WTC11 (cell line): ENCODE results near the gene FOXI2. TPM values are rescaled to one million over a fixed set of nuclear protein-coding genes. Genes with fewer than 3 reads are reported as not detected.

Source experiments
- ATAC-seq: fragments of 200-7000 bp; cut with Tn5 transposase; 2 replicates; pipeline ENCODE4 v1.10.0; 2021; ENCODE audit warnings: mild to moderate bottlenecking, moderate library complexity
- CTCF ChIA-PET: fragments of 300-600 bp; sonication (Branson Sonifier 250); formaldehyde crosslinking; loops from one replicate; lab custom pipeline; 2021; ENCODE audit warnings: antibody characterized with exemption; lab: Charles Lee
- POLR2A ChIA-PET: fragments of 350-600 bp; sonication (Branson Sonifier 250); formaldehyde crosslinking; loops from one replicate; lab custom pipeline; 2021; ENCODE audit warnings: antibody characterized with exemption; lab: Charles Lee
- DNase-seq: peaks from one replicate; pipeline ENCODE4 v3.0.0; 2021; ENCODE audit warnings: low spot score
- H3K27ac Mint-ChIP-seq: 2 replicates; pipeline ENCODE4 v1.8.0; 2021; ENCODE audit warnings: mixed read lengths
- H3K27me3 Mint-ChIP-seq: 2 replicates; pipeline ENCODE4 v1.8.0; 2021; ENCODE audit warnings: low read depth, mild to moderate bottlenecking, moderate library complexity, mixed read lengths
- H3K36me3 Mint-ChIP-seq: 2 replicates; pipeline ENCODE4 v1.8.0; 2021; ENCODE audit warnings: mixed read lengths
- H3K4me1 Mint-ChIP-seq: 2 replicates; pipeline ENCODE4 v1.8.0; 2022; ENCODE audit warnings: mixed read lengths
- H3K4me3 Mint-ChIP-seq: 2 replicates; pipeline ENCODE4 v1.8.0; 2021; ENCODE audit warnings: mild to moderate bottlenecking, moderate library complexity, mixed read lengths
- H3K9me3 Mint-ChIP-seq: 2 replicates; pipeline ENCODE4 v1.8.0; 2021; ENCODE audit warnings: mixed read lengths
- ATF1 ChIP-seq: sonication (generic); formaldehyde crosslinking; IDR thresholded peaks from 2 replicates; pipeline ENCODE4 v1.8.1; 2023; ENCODE audit warnings: mild to moderate bottlenecking, moderate library complexity, missing genetic modification reagents
- CREB1 ChIP-seq: sonication (generic); formaldehyde crosslinking; IDR thresholded peaks from 2 replicates; pipeline ENCODE4 v1.8.0; 2023; ENCODE audit warnings: mild to moderate bottlenecking, missing genetic modification reagents
- CREM ChIP-seq: sonication (generic); formaldehyde crosslinking; IDR thresholded peaks from 2 replicates; pipeline ENCODE4 v1.8.1; 2022; ENCODE audit warnings: mild to moderate bottlenecking, missing genetic modification reagents, moderate library complexity
- ETV6 ChIP-seq: sonication (generic); formaldehyde crosslinking; IDR thresholded peaks from 2 replicates; pipeline ENCODE4 v1.8.1; 2022; ENCODE audit warnings: mild to moderate bottlenecking, missing genetic modification reagents
- FOXJ3 ChIP-seq: sonication (generic); formaldehyde crosslinking; IDR thresholded peaks from 2 replicates; pipeline ENCODE4 v1.9.0; 2021; ENCODE audit warnings: missing genetic modification reagents, mild to moderate bottlenecking, borderline replicate concordance
- IRF2 ChIP-seq: sonication (generic); formaldehyde crosslinking; IDR thresholded peaks from 2 replicates; pipeline ENCODE4 v1.8.0; 2022; ENCODE audit warnings: low read depth, missing genetic modification reagents, borderline replicate concordance
- MXD4 ChIP-seq: fragments of 250-450 bp; sonication (Bioruptor Pico); IDR thresholded peaks from 2 replicates; pipeline ENCODE4 v1.8.0; 2021; ENCODE audit warnings: mild to moderate bottlenecking, moderate library complexity, borderline replicate concordance
- MYBL2 ChIP-seq: sonication (generic); formaldehyde crosslinking; IDR thresholded peaks from 2 replicates; pipeline ENCODE4 v1.8.1; 2023; ENCODE audit warnings: mild to moderate bottlenecking, moderate library complexity, missing genetic modification reagents
- NR2C2 ChIP-seq: sonication (generic); formaldehyde crosslinking; IDR thresholded peaks from 2 replicates; pipeline ENCODE4 v1.8.0; 2022; ENCODE audit warnings: mild to moderate bottlenecking, missing genetic modification reagents
- RORB ChIP-seq: fragments of 250-450 bp; sonication (Bioruptor Pico); IDR thresholded peaks from 2 replicates; pipeline ENCODE4 v1.9.0; 2021; ENCODE audit warnings: mild to moderate bottlenecking
- TEAD4 ChIP-seq: sonication (generic); formaldehyde crosslinking; IDR thresholded peaks from 2 replicates; pipeline ENCODE4 v1.8.0; 2022; ENCODE audit warnings: mild to moderate bottlenecking, missing genetic modification reagents
- ZNF232 ChIP-seq: sonication (generic); formaldehyde crosslinking; IDR thresholded peaks from 2 replicates; pipeline ENCODE4 v1.8.0; 2022; ENCODE audit warnings: mild to moderate bottlenecking, missing genetic modification reagents
- ZNF416 ChIP-seq: fragments of 250-450 bp; sonication (Bioruptor Pico); IDR thresholded peaks from 2 replicates; pipeline ENCODE4 v1.9.0; 2021; ENCODE audit warnings: mild to moderate bottlenecking, inconsistent platforms
- ZNF671 ChIP-seq: fragments of 250-450 bp; sonication (Bioruptor Pico); IDR thresholded peaks from 2 replicates; pipeline ENCODE4 v1.8.0; 2021; ENCODE audit warnings: mild to moderate bottlenecking
- total RNA-seq: library from RNA; stranded (reverse); gene quantifications from 3 replicates; pipeline ENCODE4 v1.2.3, GENCODE V29; 2021
- TF ChIP-seq, protein P1 (sequence below): sonication (generic); formaldehyde crosslinking; IDR thresholded peaks from 2 replicates; pipeline ENCODE4 v1.8.1; 2023; ENCODE audit warnings: mild to moderate bottlenecking, missing genetic modification reagents, borderline replicate concordance
- TF ChIP-seq, protein P2 (sequence below): sonication (generic); formaldehyde crosslinking; IDR thresholded peaks from 2 replicates; pipeline ENCODE4 v1.8.1; 2022; ENCODE audit warnings: mild to moderate bottlenecking, missing genetic modification reagents, moderate library complexity, borderline replicate concordance
- TF ChIP-seq, protein P3 (sequence below): fragments of 250-450 bp; sonication (Bioruptor Pico); IDR thresholded peaks from 2 replicates; pipeline ENCODE4 v1.9.0; 2021; ENCODE audit warnings: moderate library complexity, mild to moderate bottlenecking, inconsistent platforms, borderline replicate concordance
- TF ChIP-seq, protein P4 (sequence below): fragments of 250-450 bp; sonication (Bioruptor Pico); conservative IDR thresholded peaks from 2 replicates; pipeline ENCODE4 v1.9.0; 2021; ENCODE audit warnings: mild to moderate bottlenecking
- TF ChIP-seq, protein P5 (sequence below): sonication (generic); formaldehyde crosslinking; IDR thresholded peaks from 2 replicates; pipeline ENCODE4 v1.8.1; 2023; ENCODE audit warnings: mild to moderate bottlenecking, missing genetic modification reagents

FOXI2 gene
- total RNA-seq, 1 experiment from 2014 or later: 1.7 TPM

DNA sequence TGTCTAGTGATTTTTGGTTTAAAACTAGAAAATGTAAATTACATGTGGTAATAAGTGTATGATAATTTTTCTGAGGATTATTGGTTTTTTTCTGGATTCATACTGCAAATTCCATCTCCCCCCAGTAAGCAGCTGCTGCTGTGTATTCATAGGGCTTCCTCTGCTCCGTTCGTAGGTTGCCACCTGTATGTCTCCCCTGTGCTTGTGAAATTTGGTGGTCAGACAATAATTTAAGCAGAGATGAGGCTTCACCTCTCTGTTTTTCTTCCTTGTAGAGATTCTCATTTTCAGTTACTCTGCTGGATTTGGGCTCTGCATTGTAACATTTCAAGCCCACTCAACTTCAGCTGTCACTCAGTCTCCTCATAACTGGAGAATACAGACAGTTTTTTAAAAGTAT, 50.9 kb downstream of the FOXI2 start (continued):
- TF ChIP-seq, protein P1, sequence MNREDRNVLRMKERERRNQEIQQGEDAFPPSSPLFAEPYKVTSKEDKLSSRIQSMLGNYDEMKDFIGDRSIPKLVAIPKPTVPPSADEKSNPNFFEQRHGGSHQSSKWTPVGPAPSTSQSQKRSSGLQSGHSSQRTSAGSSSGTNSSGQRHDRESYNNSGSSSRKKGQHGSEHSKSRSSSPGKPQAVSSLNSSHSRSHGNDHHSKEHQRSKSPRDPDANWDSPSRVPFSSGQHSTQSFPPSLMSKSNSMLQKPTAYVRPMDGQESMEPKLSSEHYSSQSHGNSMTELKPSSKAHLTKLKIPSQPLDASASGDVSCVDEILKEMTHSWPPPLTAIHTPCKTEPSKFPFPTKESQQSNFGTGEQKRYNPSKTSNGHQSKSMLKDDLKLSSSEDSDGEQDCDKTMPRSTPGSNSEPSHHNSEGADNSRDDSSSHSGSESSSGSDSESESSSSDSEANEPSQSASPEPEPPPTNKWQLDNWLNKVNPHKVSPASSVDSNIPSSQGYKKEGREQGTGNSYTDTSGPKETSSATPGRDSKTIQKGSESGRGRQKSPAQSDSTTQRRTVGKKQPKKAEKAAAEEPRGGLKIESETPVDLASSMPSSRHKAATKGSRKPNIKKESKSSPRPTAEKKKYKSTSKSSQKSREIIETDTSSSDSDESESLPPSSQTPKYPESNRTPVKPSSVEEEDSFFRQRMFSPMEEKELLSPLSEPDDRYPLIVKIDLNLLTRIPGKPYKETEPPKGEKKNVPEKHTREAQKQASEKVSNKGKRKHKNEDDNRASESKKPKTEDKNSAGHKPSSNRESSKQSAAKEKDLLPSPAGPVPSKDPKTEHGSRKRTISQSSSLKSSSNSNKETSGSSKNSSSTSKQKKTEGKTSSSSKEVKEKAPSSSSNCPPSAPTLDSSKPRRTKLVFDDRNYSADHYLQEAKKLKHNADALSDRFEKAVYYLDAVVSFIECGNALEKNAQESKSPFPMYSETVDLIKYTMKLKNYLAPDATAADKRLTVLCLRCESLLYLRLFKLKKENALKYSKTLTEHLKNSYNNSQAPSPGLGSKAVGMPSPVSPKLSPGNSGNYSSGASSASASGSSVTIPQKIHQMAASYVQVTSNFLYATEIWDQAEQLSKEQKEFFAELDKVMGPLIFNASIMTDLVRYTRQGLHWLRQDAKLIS (CRISPR knock-in tag): no peak
- TF ChIP-seq CREM (CRISPR knock-in tag): no peak
- no peak for TF ChIP-seq CREB1 (CRISPR knock-in tag)
- no peak for TF ChIP-seq ZNF416 (CRISPR knock-in tag)
- TF ChIP-seq, protein P2, sequence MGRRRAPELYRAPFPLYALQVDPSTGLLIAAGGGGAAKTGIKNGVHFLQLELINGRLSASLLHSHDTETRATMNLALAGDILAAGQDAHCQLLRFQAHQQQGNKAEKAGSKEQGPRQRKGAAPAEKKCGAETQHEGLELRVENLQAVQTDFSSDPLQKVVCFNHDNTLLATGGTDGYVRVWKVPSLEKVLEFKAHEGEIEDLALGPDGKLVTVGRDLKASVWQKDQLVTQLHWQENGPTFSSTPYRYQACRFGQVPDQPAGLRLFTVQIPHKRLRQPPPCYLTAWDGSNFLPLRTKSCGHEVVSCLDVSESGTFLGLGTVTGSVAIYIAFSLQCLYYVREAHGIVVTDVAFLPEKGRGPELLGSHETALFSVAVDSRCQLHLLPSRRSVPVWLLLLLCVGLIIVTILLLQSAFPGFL (CRISPR knock-in tag): no peak
- TF ChIP-seq, all 79 proteins: peak for 0

DNA sequence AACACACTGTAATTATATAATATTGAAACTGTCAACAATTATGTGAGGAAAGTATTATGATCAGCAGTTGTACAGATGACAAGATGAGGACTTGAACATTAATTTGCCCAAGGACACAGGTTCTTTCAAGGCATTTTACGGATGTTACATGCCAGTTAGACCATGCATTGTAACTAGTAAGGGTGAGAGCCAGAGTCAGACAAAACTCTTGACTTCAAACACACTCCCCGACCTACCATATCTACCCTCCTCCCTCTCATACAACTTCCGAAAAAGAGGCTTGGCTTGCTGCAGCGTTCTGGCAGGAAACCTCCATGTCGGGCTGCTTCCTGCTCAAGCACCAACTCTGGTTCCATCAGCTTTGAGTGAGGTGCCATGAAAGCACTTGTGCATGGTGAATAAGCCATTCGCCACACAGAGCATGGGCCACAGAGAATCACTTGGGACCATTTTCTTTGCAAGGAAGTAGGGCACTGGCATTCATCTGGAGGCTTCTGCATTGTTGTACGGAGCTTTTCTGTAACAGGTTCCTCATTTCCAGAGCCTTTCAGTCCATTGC, 53.2 kb downstream of the FOXI2 start:
- DNase-seq: no peak
- ChIA-PET POLR2A (no interaction called here), CTCF (no interaction called here)
- H3K4me1 Mint-ChIP-seq: no peaks in the 10 kb centered on the region
- peaks cover 13% of the 10 kb centered on the region; the same call in 1 of the 2 replicates for H3K9me3 Mint-ChIP-seq
- H3K36me3 Mint-ChIP-seq: no peaks in the 10 kb centered on the region
- ATAC-seq: no peak
- no peak overlapping the region for H3K27ac Mint-ChIP-seq
- no peaks in the 10 kb centered on the region; the same call in 1 of the 2 replicates for H3K27me3 Mint-ChIP-seq
- no peak overlapping the region for H3K4me3 Mint-ChIP-seq
- TF ChIP-seq ETV6 (CRISPR knock-in tag): no peak
- TF ChIP-seq ZNF232: no peak
- no peak for TF ChIP-seq FOXJ3 (CRISPR knock-in tag)
- TF ChIP-seq ZNF671 (CRISPR knock-in tag): no peak
- TF ChIP-seq, protein P3, sequence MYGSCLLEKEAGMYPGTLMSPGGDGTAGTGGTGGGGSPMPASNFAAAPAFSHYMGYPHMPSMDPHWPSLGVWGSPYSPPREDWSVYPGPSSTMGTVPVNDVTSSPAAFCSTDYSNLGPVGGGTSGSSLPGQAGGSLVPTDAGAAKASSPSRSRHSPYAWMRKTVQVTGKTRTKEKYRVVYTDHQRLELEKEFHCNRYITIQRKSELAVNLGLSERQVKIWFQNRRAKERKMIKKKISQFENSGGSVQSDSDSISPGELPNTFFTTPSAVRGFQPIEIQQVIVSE (CRISPR knock-in tag): no peak
- no peak for TF ChIP-seq TEAD4 (CRISPR knock-in tag)
- no peak for TF ChIP-seq MXD4 (CRISPR knock-in tag)
- no peak for TF ChIP-seq ATF1 (CRISPR knock-in tag)
- TF ChIP-seq NR2C2 (CRISPR knock-in tag): no peak
- no peak for TF ChIP-seq CREM (CRISPR knock-in tag)
- TF ChIP-seq RORB (CRISPR knock-in tag): no peak
- no peak for TF ChIP-seq IRF2 (CRISPR knock-in tag)
- TF ChIP-seq, protein P4, sequence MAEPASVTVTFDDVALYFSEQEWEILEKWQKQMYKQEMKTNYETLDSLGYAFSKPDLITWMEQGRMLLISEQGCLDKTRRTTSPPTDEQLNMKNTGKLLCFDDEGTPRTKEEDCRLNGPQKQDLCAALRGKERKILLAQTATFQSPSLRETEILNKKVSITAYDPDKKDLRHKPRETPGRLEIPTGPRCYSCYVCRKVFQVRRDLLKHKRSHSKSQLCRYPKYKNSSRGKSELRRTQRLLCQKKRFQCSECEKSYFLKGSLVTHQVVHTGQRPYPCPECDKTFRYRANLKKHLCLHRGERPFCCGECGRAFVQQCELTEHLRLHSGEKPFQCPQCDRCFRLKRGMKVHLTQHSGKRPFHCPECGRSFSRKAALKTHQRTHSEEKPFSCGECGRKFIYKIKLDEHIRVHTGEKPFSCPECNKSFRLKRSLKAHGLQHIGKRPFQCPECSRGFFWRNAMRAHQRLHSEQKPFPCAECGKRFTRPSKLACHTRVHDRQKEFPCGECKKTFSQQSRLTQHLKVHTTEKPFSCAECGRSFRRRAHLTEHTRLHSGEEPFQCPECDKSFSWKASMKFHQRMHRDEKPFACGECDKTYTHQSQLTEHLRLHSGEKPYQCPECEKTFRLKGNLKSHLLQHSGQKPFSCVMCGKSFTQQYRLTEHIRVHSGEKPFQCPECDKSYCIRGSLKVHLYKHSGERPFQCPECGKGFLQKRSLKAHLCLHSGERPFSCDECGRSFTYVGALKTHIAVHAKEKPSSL (CRISPR knock-in tag): no peak
- TF ChIP-seq, protein P5, sequence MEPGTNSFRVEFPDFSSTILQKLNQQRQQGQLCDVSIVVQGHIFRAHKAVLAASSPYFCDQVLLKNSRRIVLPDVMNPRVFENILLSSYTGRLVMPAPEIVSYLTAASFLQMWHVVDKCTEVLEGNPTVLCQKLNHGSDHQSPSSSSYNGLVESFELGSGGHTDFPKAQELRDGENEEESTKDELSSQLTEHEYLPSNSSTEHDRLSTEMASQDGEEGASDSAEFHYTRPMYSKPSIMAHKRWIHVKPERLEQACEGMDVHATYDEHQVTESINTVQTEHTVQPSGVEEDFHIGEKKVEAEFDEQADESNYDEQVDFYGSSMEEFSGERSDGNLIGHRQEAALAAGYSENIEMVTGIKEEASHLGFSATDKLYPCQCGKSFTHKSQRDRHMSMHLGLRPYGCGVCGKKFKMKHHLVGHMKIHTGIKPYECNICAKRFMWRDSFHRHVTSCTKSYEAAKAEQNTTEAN (CRISPR knock-in tag): no peak
- TF ChIP-seq MYBL2: no peak

Other genes with a start within 250 kb of the FOXI2 start
- not detected in 3 replicates for gene NPS, start 187.9 kb upstream of the FOXI2 start, total RNA-seq
- gene CLRN3, start 155.8 kb downstream of the FOXI2 start, total RNA-seq: not detected in 3 replicates
- gene PTPRE, start 169.9 kb downstream of the FOXI2 start, total RNA-seq: 1.7 to 3.1 TPM (median 2.0 TPM) in 3 replicates